Measurements from ENCODE around the gene FASLG. TPM values are rescaled to one million over a fixed set of nuclear protein-coding genes. Genes with fewer than 3 reads are reported as not detected.
"Not testable (repeated sequence)": the region's sequence is repeated elsewhere in the genome, so short reads cannot be mapped to it uniquely, and the experiment has no call there.

FASLG gene
- 22.5 and 23.7 TPM in 2 replicates for total RNA-seq

- peak; percentile 36 for DNase-seq (ENCODE audit: low spot score)
- peaks cover 46% of the 10 kb centered on the region for H3K36me3 Mint-ChIP-seq (ENCODE audit: low read depth)
- peaks cover 71% of the 10 kb centered on the region for H3K4me1 Mint-ChIP-seq (ENCODE audit: low read depth)
- intact Hi-C loops (cut with micrococcal nuclease), result loop anchor here (2.0 kb wide), 1 partner anchor 16 kb away; no protein-coding TSS in a partner anchor
- H3K9me3 Mint-ChIP-seq, result peaks cover 8% of the 10 kb centered on the region
- peak within 1 kb of the TSS; percentile 93 for H3K27ac Mint-ChIP-seq
- H3K4me3 Mint-ChIP-seq (ENCODE audit: low read depth), result peak within 1 kb of the TSS; percentile 90
- no peaks in the 10 kb centered on the region for H3K27me3 Mint-ChIP-seq (ENCODE audit: low read depth)
Observed at GRCh38 chr1:172658871-172659453, at the start of gene FASLG. FASLG (plus strand) TSS chr1:172659103; CDS start chr1:172659202, 99 bp downstream.

DNA sequence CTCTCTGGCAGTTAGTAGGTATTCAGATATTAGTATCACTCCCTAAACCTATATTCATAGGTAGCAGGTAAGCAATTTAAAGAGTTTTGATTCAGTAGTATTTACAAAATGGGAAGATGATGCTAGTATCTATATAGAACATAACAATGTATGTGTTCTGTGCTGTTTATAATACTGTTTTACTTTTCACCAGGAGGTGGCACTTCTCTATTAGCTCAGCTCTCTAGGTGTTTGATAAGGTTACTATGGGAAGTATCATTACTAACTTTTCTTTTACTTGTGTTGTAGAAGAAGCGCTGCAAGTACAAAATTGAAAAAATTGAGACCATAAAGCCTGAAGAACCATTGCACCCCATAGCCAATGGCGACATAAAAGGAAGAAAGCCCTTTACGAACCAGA, 49.4 kb upstream of the FASLG start:
- Mint-ChIP-seq H3K4me1 (ENCODE audit: low read depth) (peaks cover 13% of the 10 kb centered on the region), H3K27me3 (ENCODE audit: low read depth) (no peaks in the 10 kb centered on the region), H3K9me3 (no peaks in the 10 kb centered on the region), H3K27ac (no peak overlapping the region), H3K4me3 (ENCODE audit: low read depth) (no peak overlapping the region), H3K36me3 (ENCODE audit: low read depth) (peaks cover 36% of the 10 kb centered on the region)
- no peak for DNase-seq (ENCODE audit: low spot score)
- intact Hi-C loops (cut with micrococcal nuclease), result loop anchor here (1.0 kb wide), 1 partner anchor 110 kb away; no protein-coding TSS in a partner anchor

DNA sequence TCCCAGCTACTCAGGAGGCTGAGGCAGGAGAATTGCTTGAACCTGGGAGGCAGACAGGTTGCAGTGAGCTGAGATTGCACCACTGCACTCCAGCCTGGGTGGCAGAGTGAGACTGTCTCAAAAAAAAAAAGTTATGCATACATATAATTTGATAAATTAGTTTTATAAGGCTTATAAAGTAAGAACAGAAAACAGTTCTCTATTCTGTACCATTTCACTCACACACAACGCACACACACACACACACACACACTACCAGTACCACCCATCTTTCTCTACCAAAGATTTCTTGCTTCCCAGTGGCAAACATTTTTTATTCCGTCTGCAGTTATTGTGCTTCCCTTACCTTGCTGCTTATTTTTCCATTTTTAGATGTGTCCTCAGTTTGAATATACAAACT, 46.4 kb upstream of the FASLG start:
- Mint-ChIP-seq H3K36me3 (ENCODE audit: low read depth) (peaks cover 47% of the 10 kb centered on the region), H3K4me1 (ENCODE audit: low read depth) (peaks cover 13% of the 10 kb centered on the region), H3K27me3 (ENCODE audit: low read depth) (no peaks in the 10 kb centered on the region), H3K9me3 (peaks cover 24% of the 10 kb centered on the region), H3K27ac (no peak overlapping the region), H3K4me3 (ENCODE audit: low read depth) (no peak overlapping the region)
- DNase-seq (ENCODE audit: low spot score), result no peak
- intact Hi-C loops (cut with micrococcal nuclease), result no loop called here

GRCh38 chr1:172613294-172613693, 45.6 kb upstream of the FASLG start:
- no peak for DNase-seq (ENCODE audit: low spot score)
- Mint-ChIP-seq H3K27ac (no peak overlapping the region), H3K9me3 (peaks cover 30% of the 10 kb centered on the region), H3K4me3 (ENCODE audit: low read depth) (no peak overlapping the region), H3K4me1 (ENCODE audit: low read depth) (peaks cover 13% of the 10 kb centered on the region), H3K27me3 (ENCODE audit: low read depth) (no peaks in the 10 kb centered on the region), H3K36me3 (ENCODE audit: low read depth) (peaks cover 51% of the 10 kb centered on the region)
- intact Hi-C loops (cut with micrococcal nuclease), result no loop called here

DNA sequence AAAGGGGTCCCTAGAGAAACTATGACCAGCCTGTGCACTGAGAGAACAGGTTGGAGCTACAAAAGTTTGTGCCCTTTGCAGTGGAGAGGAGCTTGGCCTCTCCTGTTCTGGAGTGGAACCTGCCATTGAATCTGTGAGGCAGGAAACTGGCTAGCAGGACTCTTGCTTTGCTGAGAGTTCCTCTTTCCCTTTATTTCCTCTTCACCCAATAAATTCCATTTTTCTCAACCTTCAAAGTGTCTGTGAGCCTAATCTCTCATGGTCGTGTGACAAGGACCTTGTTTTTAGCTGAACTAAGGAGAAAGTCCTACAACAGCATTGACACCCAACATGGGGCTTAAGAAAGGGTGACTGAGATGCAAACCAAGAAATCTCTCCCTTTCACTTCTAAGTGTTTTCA, 42.7 kb upstream of the FASLG start:
- H3K4me1 Mint-ChIP-seq (ENCODE audit: low read depth), result no peaks in the 10 kb centered on the region
- H3K36me3 Mint-ChIP-seq (ENCODE audit: low read depth), result peaks cover 39% of the 10 kb centered on the region
- H3K27me3 Mint-ChIP-seq (ENCODE audit: low read depth), result no peaks in the 10 kb centered on the region
- H3K9me3 Mint-ChIP-seq, result peaks cover 51% of the 10 kb centered on the region
- intact Hi-C loops (cut with micrococcal nuclease), result no loop called here
- DNase-seq (ENCODE audit: low spot score), result no peak
- H3K27ac Mint-ChIP-seq, result no peak overlapping the region
- H3K4me3 Mint-ChIP-seq (ENCODE audit: low read depth), result no peak overlapping the region

DNA sequence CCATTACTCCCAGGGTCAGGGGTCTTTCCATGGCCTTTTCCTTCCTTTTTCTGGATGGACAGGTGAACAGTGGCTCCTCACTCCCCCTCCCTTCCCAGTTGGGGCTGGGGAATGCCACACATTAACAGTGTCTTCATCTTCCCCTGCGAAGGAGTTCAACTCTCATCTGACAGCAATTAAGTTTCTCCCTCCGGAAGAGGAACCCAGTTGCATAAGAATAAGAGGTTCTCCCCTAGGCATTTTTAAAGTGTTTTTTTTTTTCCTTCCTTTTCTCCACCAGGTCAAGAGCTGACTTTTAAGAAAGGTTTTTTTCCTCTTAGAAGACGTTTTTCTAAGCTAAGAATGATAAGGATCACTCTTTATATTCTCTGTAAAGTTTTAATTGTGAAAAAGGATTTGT, 42.3 kb upstream of the FASLG start:
- peaks cover 56% of the 10 kb centered on the region for H3K9me3 Mint-ChIP-seq
- H3K4me1 Mint-ChIP-seq (ENCODE audit: low read depth), result no peaks in the 10 kb centered on the region
- H3K27me3 Mint-ChIP-seq (ENCODE audit: low read depth), result no peaks in the 10 kb centered on the region
- peaks cover 39% of the 10 kb centered on the region for H3K36me3 Mint-ChIP-seq (ENCODE audit: low read depth)
- intact Hi-C loops (cut with micrococcal nuclease), result no loop called here
- H3K4me3 Mint-ChIP-seq (ENCODE audit: low read depth), result no peak overlapping the region
- no peak overlapping the region for H3K27ac Mint-ChIP-seq
- DNase-seq (ENCODE audit: low spot score), result no peak

DNA sequence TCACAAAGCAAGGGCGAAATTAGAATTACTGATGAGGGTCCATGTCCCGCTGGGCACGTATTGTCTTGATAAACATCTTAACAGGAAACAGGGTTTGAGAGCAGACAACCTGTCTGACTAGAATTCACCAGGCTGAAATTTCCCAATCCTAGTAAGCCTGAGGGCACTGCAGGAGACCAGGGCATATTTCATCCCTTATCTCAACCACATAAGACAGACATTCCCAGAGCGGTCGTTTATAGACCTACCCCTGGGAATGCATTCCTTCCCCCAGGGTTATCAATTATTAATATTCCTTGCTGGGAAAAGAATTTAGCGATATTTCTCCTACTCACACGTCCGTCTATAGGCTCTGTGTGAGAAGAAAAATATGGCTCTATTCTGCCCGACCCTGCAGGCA, 38.3 kb upstream of the FASLG start:
- intact Hi-C loops (cut with micrococcal nuclease); DNase-seq (ENCODE audit: low spot score); H3K4me1 Mint-ChIP-seq (ENCODE audit: low read depth); H3K27ac Mint-ChIP-seq; H3K4me3 Mint-ChIP-seq (ENCODE audit: low read depth); H3K27me3 Mint-ChIP-seq (ENCODE audit: low read depth): not testable (repeated sequence)
- H3K9me3 Mint-ChIP-seq, result peaks cover 59% of the 10 kb centered on the region
- peaks cover 34% of the 10 kb centered on the region for H3K36me3 Mint-ChIP-seq (ENCODE audit: low read depth)

- peaks cover 9% of the 10 kb centered on the region for H3K27me3 Mint-ChIP-seq (ENCODE audit: low read depth)
- DNase-seq (ENCODE audit: low spot score), result no peak
- intact Hi-C loops (cut with micrococcal nuclease), result no loop called here
- peaks cover 18% of the 10 kb centered on the region for H3K36me3 Mint-ChIP-seq (ENCODE audit: low read depth)
- no peak overlapping the region for H3K4me3 Mint-ChIP-seq (ENCODE audit: low read depth)
- peaks cover 8% of the 10 kb centered on the region for H3K4me1 Mint-ChIP-seq (ENCODE audit: low read depth)
- no peak overlapping the region for H3K27ac Mint-ChIP-seq
- H3K9me3 Mint-ChIP-seq, result peaks cover 41% of the 10 kb centered on the region
Observed at GRCh38 chr1:172622541-172622940, 36.4 kb upstream of the FASLG start.

DNA sequence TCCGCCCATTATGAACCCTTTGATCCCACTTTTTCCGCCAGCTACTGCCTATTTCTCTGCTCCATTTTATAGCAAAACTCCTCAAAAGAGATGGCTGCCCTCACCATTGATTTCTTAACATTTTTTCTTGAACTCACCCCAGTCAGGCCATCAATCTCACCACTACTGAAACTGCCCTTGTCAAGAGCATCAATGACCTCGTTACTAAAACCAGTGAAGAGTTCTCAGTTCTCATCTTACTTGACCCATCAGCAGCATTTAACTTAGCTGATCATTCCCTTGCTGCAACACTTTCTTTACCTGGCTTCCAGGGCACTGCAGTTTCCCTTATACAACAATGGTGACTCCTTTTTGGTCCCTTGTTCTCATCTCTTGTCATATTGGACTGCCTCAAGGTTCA, 35.2 kb upstream of the FASLG start:
- Mint-ChIP-seq H3K36me3 (ENCODE audit: low read depth) (peaks cover 15% of the 10 kb centered on the region), H3K4me3 (ENCODE audit: low read depth) (no peak overlapping the region), H3K27ac (no peak overlapping the region), H3K9me3 (peaks cover 30% of the 10 kb centered on the region), H3K27me3 (ENCODE audit: low read depth) (peaks cover 9% of the 10 kb centered on the region), H3K4me1 (ENCODE audit: low read depth) (peaks cover 14% of the 10 kb centered on the region)
- DNase-seq (ENCODE audit: low spot score), result no peak
- intact Hi-C loops (cut with micrococcal nuclease), result no loop called here

DNA sequence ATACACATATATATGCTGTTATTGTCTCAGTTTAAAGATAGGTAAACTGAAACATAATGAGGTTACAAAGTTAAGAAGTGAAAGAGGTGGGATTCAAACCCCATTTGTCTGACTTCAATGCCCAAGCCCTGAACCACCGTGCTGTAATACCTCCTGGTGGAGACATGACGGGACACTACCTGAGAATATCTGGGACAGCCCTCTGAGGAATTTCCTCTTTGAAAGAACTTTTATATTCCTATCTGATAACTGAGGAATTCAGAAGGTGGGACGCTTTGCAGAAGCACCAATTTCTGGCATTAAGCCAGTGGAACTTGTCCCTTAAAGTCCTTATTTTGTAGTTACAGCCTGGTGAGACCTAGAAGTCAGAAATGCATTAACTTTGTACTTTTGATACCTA, 32.1 kb upstream of the FASLG start:
- peaks cover 9% of the 10 kb centered on the region for H3K27me3 Mint-ChIP-seq (ENCODE audit: low read depth)
- H3K4me1 Mint-ChIP-seq (ENCODE audit: low read depth), result peaks cover 38% of the 10 kb centered on the region
- no peak overlapping the region for H3K27ac Mint-ChIP-seq
- H3K9me3 Mint-ChIP-seq, result peaks cover 10% of the 10 kb centered on the region
- intact Hi-C loops (cut with micrococcal nuclease), result no loop called here
- no peak for DNase-seq (ENCODE audit: low spot score)
- H3K4me3 Mint-ChIP-seq (ENCODE audit: low read depth), result no peak overlapping the region
- peaks cover 4% of the 10 kb centered on the region for H3K36me3 Mint-ChIP-seq (ENCODE audit: low read depth)

- Mint-ChIP-seq H3K27ac (no peak overlapping the region), H3K4me3 (ENCODE audit: low read depth) (no peak overlapping the region)
- intact Hi-C loops (cut with micrococcal nuclease), result no loop called here
Observed at GRCh38 chr1:172627702-172628101, 31.2 kb upstream of the FASLG start.

GRCh38 chr1:172628401-172628800, 30.5 kb upstream of the FASLG start:
- no peak overlapping the region for H3K27ac Mint-ChIP-seq
- peaks cover 9% of the 10 kb centered on the region for H3K27me3 Mint-ChIP-seq (ENCODE audit: low read depth)
- intact Hi-C loops (cut with micrococcal nuclease), result no loop called here
- no peaks in the 10 kb centered on the region for H3K36me3 Mint-ChIP-seq (ENCODE audit: low read depth)
- DNase-seq (ENCODE audit: low spot score), result no peak
- peaks cover 45% of the 10 kb centered on the region for H3K4me1 Mint-ChIP-seq (ENCODE audit: low read depth)
- H3K9me3 Mint-ChIP-seq, result no peaks in the 10 kb centered on the region
- H3K4me3 Mint-ChIP-seq (ENCODE audit: low read depth), result no peak overlapping the region

More at GRCh38 chr1:172627702-172628101, 31.2 kb upstream of the FASLG start:
- peaks cover 45% of the 10 kb centered on the region for H3K4me1 Mint-ChIP-seq (ENCODE audit: low read depth)
- no peak for DNase-seq (ENCODE audit: low spot score)
- peaks cover 9% of the 10 kb centered on the region for H3K27me3 Mint-ChIP-seq (ENCODE audit: low read depth)
- no peaks in the 10 kb centered on the region for H3K36me3 Mint-ChIP-seq (ENCODE audit: low read depth)
- peaks cover 2% of the 10 kb centered on the region for H3K9me3 Mint-ChIP-seq

DNA sequence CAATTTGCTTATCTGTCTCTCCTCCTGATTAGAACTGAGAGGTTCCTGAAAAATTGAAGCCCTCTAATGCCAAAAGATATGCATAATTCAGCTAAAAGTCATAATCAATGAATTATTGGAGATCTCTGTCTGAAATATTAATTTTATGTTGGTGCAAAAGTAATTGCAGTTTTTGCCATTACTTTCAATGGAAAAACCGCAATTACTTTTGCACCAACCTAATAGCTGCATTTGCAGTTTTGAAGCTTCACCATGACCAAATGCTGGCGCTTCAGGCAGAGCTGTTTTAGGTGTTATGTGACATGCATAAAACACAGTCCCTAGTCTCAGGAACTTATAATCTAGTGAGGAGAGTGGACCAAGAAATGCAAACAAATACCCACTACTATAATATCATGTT, 29.7 kb upstream of the FASLG start:
- intact Hi-C loops (cut with micrococcal nuclease), result no loop called here
- Mint-ChIP-seq H3K9me3 (no peaks in the 10 kb centered on the region), H3K27me3 (ENCODE audit: low read depth) (peaks cover 5% of the 10 kb centered on the region), H3K27ac (no peak overlapping the region), H3K4me1 (ENCODE audit: low read depth) (peaks cover 40% of the 10 kb centered on the region), H3K36me3 (ENCODE audit: low read depth) (no peaks in the 10 kb centered on the region), H3K4me3 (ENCODE audit: low read depth) (no peak overlapping the region)
- DNase-seq (ENCODE audit: low spot score), result no peak

DNA sequence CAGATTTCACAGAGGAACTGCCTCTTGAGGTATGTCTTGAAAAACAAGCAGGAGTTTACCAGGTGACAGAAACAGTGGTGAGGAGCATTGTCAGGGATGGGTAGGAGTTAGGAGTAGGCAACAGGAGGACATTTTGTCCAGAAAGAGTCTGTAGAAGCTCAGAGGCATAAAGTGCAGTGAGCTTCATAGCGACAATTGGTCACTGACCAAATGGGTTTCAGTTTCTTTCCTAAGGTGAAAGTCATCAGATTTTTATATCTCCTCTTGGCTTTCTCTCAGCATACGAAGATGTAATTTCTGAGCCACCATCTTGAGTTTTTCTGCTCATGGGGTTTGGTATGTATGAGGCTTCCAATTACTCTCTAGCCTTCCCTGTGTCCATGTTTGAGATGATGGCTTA, 29.3 kb upstream of the FASLG start:
- Mint-ChIP-seq H3K36me3 (ENCODE audit: low read depth) (no peaks in the 10 kb centered on the region), H3K27ac (no peak overlapping the region), H3K4me1 (ENCODE audit: low read depth) (peaks cover 40% of the 10 kb centered on the region), H3K4me3 (ENCODE audit: low read depth) (no peak overlapping the region), H3K27me3 (ENCODE audit: low read depth) (peaks cover 5% of the 10 kb centered on the region), H3K9me3 (no peaks in the 10 kb centered on the region)
- intact Hi-C loops (cut with micrococcal nuclease), result no loop called here
- no peak for DNase-seq (ENCODE audit: low spot score)

All from activated T-helper 2 cell treated with anti-CD3 and anti-CD28 coated beads, Interferon-gamma antibody, Interleukin-2, Interleukin-4, amounts not matched to agents 10 μg/mL and 5 μg/mL and 100 μg/mL, durations not matched to agents 14 hours and 24 hours and 36 hours (primary cell).